Lung (tissue), 12 donors: ENCODE measurements around the gene INSM1. TPM values are rescaled to one million over a fixed set of nuclear protein-coding genes. Genes with fewer than 3 reads are reported as not detected.

Experiments
- ATAC-seq: fragments of 200-7000 bp; cut with Tn5 transposase; one replicate; pipeline ENCODE4 v1.9.1; 2020; ENCODE audit warnings: moderate number of reproducible peaks; ENCODE audit not compliant: insufficient read depth, low FRiP score
- DNase-seq, 3 donors: peaks; one replicate each; pipeline ENCODE4 v3.0.0-alpha.2; 2013 to 2017
- H3K27ac ChIP-seq, 2 donors: one replicate each; pipeline ENCODE4 v1.5.1; 2013; ENCODE audit warnings: mild to moderate bottlenecking in 2 of 2, moderate library complexity in 2 of 2, control low read depth in 1 of 2, inconsistent platforms in 1 of 2, low read depth in 1 of 2, low read length in 1 of 2
- H3K27me3 ChIP-seq, 3 donors: one replicate each; pipeline ENCODE4 v1.5.1; 2013; ENCODE audit warnings: low read length in 2 of 3; ENCODE audit not compliant: control insufficient read depth in 3 of 3, insufficient read depth in 3 of 3
- H3K36me3 ChIP-seq, 4 donors: one replicate each; pipeline ENCODE4 v1.5.1; 2013; ENCODE audit warnings: low read length in 4 of 4, mild to moderate bottlenecking in 1 of 4, moderate library complexity in 1 of 4; ENCODE audit not compliant: control insufficient read depth in 4 of 4, insufficient read depth in 4 of 4
- H3K4me1 ChIP-seq, 5 donors: one replicate each; pipeline ENCODE4 v1.5.1; 2013; ENCODE audit warnings: low read length in 5 of 5, mild to moderate bottlenecking in 2 of 5, moderate library complexity in 1 of 5; ENCODE audit not compliant: control insufficient read depth in 5 of 5, insufficient read depth in 5 of 5
- H3K4me3 ChIP-seq: one replicate; pipeline ENCODE4 v1.5.1; 2013; ENCODE audit warnings: mild to moderate bottlenecking, control low read depth, moderate library complexity
- H3K9ac ChIP-seq, 2 donors: one replicate each; pipeline ENCODE4 v1.5.1; 2013; ENCODE audit warnings: low read length in 2 of 2, control low read depth in 1 of 2; ENCODE audit not compliant: insufficient read depth in 1 of 2
- H3K9me3 ChIP-seq, 4 donors: one replicate each; pipeline ENCODE4 v1.5.1; 2013; ENCODE audit warnings: low read length in 3 of 4, mild to moderate bottlenecking in 1 of 4, moderate library complexity in 1 of 4; ENCODE audit not compliant: control insufficient read depth in 4 of 4, insufficient read depth in 3 of 4
- WGBS, 2 donors: extraction: QIAGEN DNeasy Blood & Tissue Kit; methylation state at CpG; one replicate each; pipeline ENCODE4 v1.1.7; 2013; 5-methylcytosine and 5-hydroxymethylcytosine counted together
- polyA plus RNA-seq, 2 donors: library from polyadenylated mRNA; stranded (reverse); fragments of 200-250 nt; gene quantifications; one replicate each; pipeline ENCODE4 v1.2.1, GENCODE V29; 2013
- total RNA-seq, 2 donors: library from RNA; depleted of rRNA in 1 of 2; stranded (reverse); fragments of >200 nt in 1 of 2; gene quantifications; one replicate each; pipeline ENCODE4 v1.2.1, GENCODE V29; 2014 to 2021
- TF ChIP-seq, protein P1 (sequence below): IDR thresholded peaks from 2 replicates; pipeline ENCODE4 v1.5.1; 2012; ENCODE audit warnings: mild to moderate bottlenecking; ENCODE audit errors: control extremely low read depth, extremely low read depth
- donor health status: control.
- donor health status: control.
- donor health status: Bipolar disorder and iron deficiency.
- donor health status: healthy.
- donor health status: DM: yes; HTN: yes; CAD: no.

The INSM1 gene
- total and polyA plus RNA-seq, 4 donors, result 0.04 to 0.18 (median 0.08) TPM

DNA sequence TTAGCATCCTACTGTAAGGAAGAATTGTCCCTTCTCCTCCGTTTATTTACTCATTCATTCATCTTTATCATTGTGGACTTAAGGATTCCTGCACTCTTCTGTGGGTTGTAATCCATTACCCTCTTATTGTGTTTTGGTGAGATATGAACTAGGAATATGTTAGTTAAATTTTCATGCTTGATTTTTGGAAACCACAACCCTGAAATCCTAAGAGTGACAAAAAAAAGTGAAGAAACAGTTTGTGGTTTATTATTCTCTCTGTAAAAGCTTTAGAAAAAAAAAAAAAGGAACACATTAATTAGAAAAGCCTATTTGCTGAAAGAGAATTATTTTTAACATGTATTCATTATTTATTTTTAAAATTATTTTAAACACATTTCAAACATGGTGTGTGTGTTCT is 36.7 kb upstream of the INSM1 start:
- no peak for DNase-seq
- Histone ChIP-seq H3K4me3 (no peak overlapping the region), H3K27me3 (peaks cover 0 to 2% (median 0%) of the 10 kb centered on the region in 3 donors), H3K9ac (no peak overlapping the region), H3K36me3 (no peaks in the 10 kb centered on the region), H3K4me1 (no peaks in the 10 kb centered on the region), H3K9me3 (peaks cover 0 to 4% (median 2%) of the 10 kb centered on the region in 4 donors), H3K27ac (no peak overlapping the region)
- ATAC-seq, result no peak
- 30 to 43% methylated on average over 1 of the region's 1 CpG for WGBS, 2 donors
- TF ChIP-seq, protein P1, sequence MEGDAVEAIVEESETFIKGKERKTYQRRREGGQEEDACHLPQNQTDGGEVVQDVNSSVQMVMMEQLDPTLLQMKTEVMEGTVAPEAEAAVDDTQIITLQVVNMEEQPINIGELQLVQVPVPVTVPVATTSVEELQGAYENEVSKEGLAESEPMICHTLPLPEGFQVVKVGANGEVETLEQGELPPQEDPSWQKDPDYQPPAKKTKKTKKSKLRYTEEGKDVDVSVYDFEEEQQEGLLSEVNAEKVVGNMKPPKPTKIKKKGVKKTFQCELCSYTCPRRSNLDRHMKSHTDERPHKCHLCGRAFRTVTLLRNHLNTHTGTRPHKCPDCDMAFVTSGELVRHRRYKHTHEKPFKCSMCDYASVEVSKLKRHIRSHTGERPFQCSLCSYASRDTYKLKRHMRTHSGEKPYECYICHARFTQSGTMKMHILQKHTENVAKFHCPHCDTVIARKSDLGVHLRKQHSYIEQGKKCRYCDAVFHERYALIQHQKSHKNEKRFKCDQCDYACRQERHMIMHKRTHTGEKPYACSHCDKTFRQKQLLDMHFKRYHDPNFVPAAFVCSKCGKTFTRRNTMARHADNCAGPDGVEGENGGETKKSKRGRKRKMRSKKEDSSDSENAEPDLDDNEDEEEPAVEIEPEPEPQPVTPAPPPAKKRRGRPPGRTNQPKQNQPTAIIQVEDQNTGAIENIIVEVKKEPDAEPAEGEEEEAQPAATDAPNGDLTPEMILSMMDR, result no peak

GRCh38 chr20:20331817-20332216 is 36.1 kb upstream of the INSM1 start:
- H3K36me3 ChIP-seq, result no peaks in the 10 kb centered on the region
- no peak overlapping the region for H3K4me3 ChIP-seq
- no peak for ATAC-seq
- peaks cover 0 to 4% (median 2%) of the 10 kb centered on the region in 4 donors for H3K9me3 ChIP-seq
- H3K27ac ChIP-seq, result no peak overlapping the region
- TF ChIP-seq, protein P1, result no peak
- no peak for DNase-seq
- peaks cover 0 to 2% (median 0%) of the 10 kb centered on the region in 3 donors for H3K27me3 ChIP-seq
- WGBS, 2 donors, result 57 to 80% methylated on average over 2 of the region's 2 CpGs
- no peaks in the 10 kb centered on the region for H3K4me1 ChIP-seq
- no peak overlapping the region for H3K9ac ChIP-seq

DNA sequence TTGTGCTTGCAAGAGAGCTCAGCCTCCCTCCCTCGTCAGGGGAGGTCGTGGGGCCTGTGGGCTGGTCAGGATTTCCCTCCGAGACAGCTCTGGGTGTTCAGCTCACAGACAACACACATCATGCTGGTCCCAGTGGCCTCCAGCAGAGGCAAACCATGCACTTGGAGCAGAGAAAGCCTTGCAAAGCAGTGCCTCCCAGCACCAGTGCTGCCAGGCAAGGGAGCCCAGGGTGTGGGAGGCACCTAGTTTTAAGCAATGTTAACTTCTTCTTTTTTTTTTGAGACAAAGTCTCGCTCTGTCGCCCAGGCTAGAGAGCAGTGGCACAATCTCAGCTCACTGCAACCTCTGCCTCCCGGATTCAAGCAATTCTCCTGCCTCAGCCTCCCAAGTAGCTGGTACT is 34.0 kb upstream of the INSM1 start:
- TF ChIP-seq, protein P1, result no peak
- 48 to 60% methylated on average over 6 of the region's 6 CpGs for WGBS, 2 donors

DNA sequence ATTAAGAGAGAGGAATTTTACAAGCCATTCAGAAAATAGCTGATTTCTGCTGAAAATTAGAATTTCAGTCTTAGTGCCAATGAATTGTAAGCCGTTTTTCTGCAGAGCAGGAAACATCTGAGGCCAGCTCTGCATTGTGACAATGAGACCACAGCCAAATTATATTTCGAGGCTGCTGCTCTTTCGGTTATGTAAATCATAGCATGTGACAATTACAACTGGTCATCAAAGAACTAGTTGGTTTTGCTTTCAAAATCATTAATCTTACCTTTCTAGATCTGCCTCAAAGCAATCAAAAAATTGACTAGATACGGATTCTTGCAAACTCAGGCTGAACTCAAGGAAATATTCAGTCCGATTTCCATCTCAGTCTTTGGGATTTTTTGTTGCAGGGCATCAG is 33.4 kb upstream of the INSM1 start:
- TF ChIP-seq, protein P1, result no peak
- Histone ChIP-seq H3K36me3 (no peaks in the 10 kb centered on the region), H3K27me3 (no peaks in the 10 kb centered on the region), H3K4me3 (no peak overlapping the region), H3K9me3 (peaks cover 0 to 4% (median 2%) of the 10 kb centered on the region in 4 donors), H3K9ac (no peak overlapping the region), H3K27ac (no peak overlapping the region), H3K4me1 (no peaks in the 10 kb centered on the region)
- 28 to 47% methylated on average over 5 of the region's 5 CpGs for WGBS, 2 donors
- ATAC-seq, result no peak
- peak in 1 of 3 donors; percentile 32 for DNase-seq

More for the DNA sequence above, 34.0 kb upstream of the INSM1 start:
- H3K9me3 ChIP-seq, result peaks cover 0 to 6% (median 2%) of the 10 kb centered on the region in 4 donors
- ATAC-seq (no peak), DNase-seq (no peak)
- H3K36me3 ChIP-seq, result no peaks in the 10 kb centered on the region
- no peak overlapping the region for H3K4me3 ChIP-seq
- H3K9ac ChIP-seq, result no peak overlapping the region
- H3K27ac ChIP-seq, result no peak overlapping the region
- no peaks in the 10 kb centered on the region for H3K27me3 ChIP-seq
- no peaks in the 10 kb centered on the region for H3K4me1 ChIP-seq
